Measurements from ENCODE around the gene SLC39A8.

SLC39A8 gene

DNA sequence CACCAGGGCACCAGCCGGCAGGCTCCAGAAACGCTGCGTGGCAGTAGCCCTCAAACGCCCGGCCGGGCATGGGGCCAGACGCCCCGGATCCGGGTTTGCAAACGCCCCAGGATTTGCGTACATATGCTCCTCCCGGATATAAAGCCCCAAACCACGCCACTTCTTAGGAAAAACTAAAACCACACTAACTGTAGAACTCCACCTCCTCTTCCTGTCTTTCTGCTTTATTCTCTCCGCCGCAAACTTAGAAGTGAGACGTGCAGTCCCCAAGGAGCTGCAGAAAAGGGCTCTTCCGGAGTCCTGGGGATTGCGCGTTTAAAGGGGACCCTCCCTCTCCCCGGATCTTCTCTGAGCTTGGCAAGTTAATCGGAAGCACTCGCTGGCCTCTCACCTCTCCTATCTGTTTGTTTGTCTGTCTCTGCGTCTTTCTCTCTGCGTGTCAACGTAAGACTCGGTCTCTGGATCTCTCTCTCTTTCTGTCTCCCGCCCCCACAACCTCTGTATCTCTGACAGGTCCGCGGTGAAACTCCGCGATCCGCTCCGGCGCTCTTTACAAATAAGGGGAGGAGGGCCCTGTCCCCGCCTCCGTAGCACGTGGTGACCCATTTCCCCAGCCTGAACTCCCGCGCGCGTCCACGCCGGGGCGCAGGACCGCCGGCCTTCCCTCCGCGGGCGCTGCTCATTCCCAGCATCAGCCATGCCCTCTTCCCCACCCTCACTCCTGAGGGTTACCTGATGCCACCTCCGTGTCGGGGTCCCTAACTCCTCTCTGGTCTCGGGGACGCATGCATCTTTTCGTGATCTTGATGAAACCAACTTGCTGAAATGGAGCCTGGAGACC, at the start of gene SLC39A8:
Gene SLC39A8, minus strand, starts transcription at position 529 of the 841 bp plus-strand sequence. CDS start 820 bp downstream, outside the sequence.
- Histone ChIP-seq H3K36me3 (ENCODE audit: control insufficient read depth in 2 of 2, insufficient read depth in 1 of 2, low read length in 2 of 2) (no peaks in the 10 kb centered on the region), H3K9me3 (ENCODE audit: control insufficient read depth, insufficient read depth, low read depth, low read length) (no peaks in the 10 kb centered on the region), H3K4me3 (ENCODE audit: low read depth, low read length) (peak within 1 kb of the TSS; percentile 56), H3K4me1 (ENCODE audit: control insufficient read depth, insufficient read depth, low read length) (no peaks in the 10 kb centered on the region), H3K27ac (ENCODE audit: extremely low read depth, low read depth, low read length) (peak within 1 kb of the TSS; percentile 66)
- CTCF ChIA-PET, result interaction anchor here (0.7 to 0.9 kb wide), 3 partner anchors 82 to 85 kb away, joined by 3 to 5 read pairs (median 4); no protein-coding TSS in a partner anchor
- POLR2A ChIA-PET, result interaction anchor here (1.1 kb wide), 1 partner anchor 23 kb away, joined by 3 read pairs; no protein-coding TSS in a partner anchor
- TF ChIP-seq ZNF433 (tag by site-specific recombination; IDR thresholded peaks at IDR 0.05; ENCODE audit: low read depth) (no peak), HOXC10 (CRISPR knock-in tag; IDR thresholded peaks at IDR 0.05) (no peak), ZNF544 (tag by site-specific recombination; IDR thresholded peaks at IDR 0.05) (no peak), ZNF398 (tag by site-specific recombination; IDR thresholded peaks at IDR 0.05) (peak; percentile 49; the same call in 1 of the 2 replicates), ZNF350 (tag by site-specific recombination; IDR thresholded peaks at IDR 0.05) (no peak), MZF1 (tag by site-specific recombination; IDR thresholded peaks at IDR 0.05; ENCODE audit: borderline replicate concordance) (0 out of 2 replicates have a peak, but pooled peaks have one; percentile 49), MYNN (tag by site-specific recombination; IDR thresholded peaks at IDR 0.05; ENCODE audit: borderline replicate concordance) (no peak), ZNF791 (tag by site-specific recombination; IDR thresholded peaks at IDR 0.05) (no peak), ZNF211 (tag by site-specific recombination; IDR thresholded peaks at IDR 0.05; ENCODE audit: low read depth) (no peak), ZNF677 (tag by site-specific recombination; IDR thresholded peaks at IDR 0.05) (no peak), ZNF174 (tag by site-specific recombination; IDR thresholded peaks at IDR 0.05) (no peak), ZNF121 (tag by site-specific recombination; IDR thresholded peaks at IDR 0.05) (no peak), ZBTB1 (tag by site-specific recombination; IDR thresholded peaks at IDR 0.05) (no peak), SETDB1 (IDR thresholded peaks at IDR 0.05; ENCODE audit: insufficient read length, low read length) (no peak), ZBTB10 (tag by site-specific recombination; IDR thresholded peaks at IDR 0.05) (0 out of 2 replicates have a peak, but pooled peaks have one; percentile 44), ZNF785 (tag by site-specific recombination; IDR thresholded peaks at IDR 0.05) (no peak), ZNF768 (tag by site-specific recombination; IDR thresholded peaks at IDR 0.05) (no peak), OVOL3 (tag by site-specific recombination; IDR thresholded peaks at IDR 0.05) (no peak), FEZF1 (tag by site-specific recombination; IDR thresholded peaks at IDR 0.05) (peak; percentile 86), ZNF112 (tag by site-specific recombination; IDR thresholded peaks at IDR 0.05) (no peak), ZNF596 (tag by site-specific recombination; IDR thresholded peaks at IDR 0.05) (no peak; the same call in 1 of the 2 replicates), WT1 (tag by site-specific recombination; IDR thresholded peaks at IDR 0.05) (0 out of 2 replicates have a peak, but pooled peaks have one; percentile 11), OSR2 (tag by site-specific recombination; IDR thresholded peaks at IDR 0.05) (no peak), ZNF37A (tag by site-specific recombination; IDR thresholded peaks at IDR 0.05) (no peak), ZNF623 (tag by site-specific recombination; IDR thresholded peaks at IDR 0.05) (no peak), SALL2 (tag by site-specific recombination; IDR thresholded peaks at IDR 0.05; ENCODE audit: borderline replicate concordance) (no peak), ZSCAN23 (tag by site-specific recombination; IDR thresholded peaks at IDR 0.05) (no peak)
- TF ChIP-seq, protein P1, sequence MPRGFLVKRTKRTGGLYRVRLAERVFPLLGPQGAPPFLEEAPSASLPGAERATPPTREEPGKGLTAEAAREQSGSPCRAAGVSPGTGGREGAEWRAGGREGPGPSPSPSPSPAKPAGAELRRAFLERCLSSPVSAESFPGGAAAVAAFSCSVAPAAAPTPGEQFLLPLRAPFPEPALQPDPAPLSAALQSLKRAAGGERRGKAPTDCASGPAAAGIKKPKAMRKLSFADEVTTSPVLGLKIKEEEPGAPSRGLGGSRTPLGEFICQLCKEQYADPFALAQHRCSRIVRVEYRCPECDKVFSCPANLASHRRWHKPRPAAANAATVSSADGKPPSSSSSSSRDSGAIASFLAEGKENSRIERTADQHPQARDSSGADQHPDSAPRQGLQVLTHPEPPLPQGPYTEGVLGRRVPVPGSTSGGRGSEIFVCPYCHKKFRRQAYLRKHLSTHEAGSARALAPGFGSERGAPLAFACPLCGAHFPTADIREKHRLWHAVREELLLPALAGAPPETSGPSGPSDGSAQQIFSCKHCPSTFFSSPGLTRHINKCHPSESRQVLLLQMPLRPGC (tag by site-specific recombination; IDR thresholded peaks at IDR 0.05), result no peak
- TF ChIP-seq, protein P2, sequence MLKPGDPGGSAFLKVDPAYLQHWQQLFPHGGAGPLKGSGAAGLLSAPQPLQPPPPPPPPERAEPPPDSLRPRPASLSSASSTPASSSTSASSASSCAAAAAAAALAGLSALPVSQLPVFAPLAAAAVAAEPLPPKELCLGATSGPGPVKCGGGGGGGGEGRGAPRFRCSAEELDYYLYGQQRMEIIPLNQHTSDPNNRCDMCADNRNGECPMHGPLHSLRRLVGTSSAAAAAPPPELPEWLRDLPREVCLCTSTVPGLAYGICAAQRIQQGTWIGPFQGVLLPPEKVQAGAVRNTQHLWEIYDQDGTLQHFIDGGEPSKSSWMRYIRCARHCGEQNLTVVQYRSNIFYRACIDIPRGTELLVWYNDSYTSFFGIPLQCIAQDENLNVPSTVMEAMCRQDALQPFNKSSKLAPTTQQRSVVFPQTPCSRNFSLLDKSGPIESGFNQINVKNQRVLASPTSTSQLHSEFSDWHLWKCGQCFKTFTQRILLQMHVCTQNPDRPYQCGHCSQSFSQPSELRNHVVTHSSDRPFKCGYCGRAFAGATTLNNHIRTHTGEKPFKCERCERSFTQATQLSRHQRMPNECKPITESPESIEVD (tag by site-specific recombination; IDR thresholded peaks at IDR 0.05), result no peak
- TF ChIP-seq, protein P3, sequence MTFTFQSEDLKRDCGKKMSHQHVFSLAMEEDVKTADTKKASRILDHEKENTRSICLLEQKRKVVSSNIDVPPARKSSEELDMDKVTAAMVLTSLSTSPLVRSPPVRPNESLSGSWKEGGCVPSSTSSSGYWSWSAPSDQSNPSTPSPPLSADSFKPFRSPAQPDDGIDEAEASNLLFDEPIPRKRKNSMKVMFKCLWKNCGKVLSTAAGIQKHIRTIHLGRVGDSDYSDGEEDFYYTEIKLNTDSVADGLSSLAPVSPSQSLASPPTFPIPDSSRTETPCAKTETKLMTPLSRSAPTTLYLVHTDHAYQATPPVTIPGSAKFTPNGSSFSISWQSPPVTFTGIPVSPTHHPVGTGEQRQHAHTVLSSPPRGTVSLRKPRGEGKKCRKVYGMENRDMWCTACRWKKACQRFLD (tag by site-specific recombination; IDR thresholded peaks at IDR 0.05), result no peak
